Stimulated activated CD4-positive, alpha-beta T cell treated with anti-CD3 and anti-CD28 coated beads, Interleukin-1b, Interleukin-23, amount 100 ng/mL, for 1 hour (primary cell): ENCODE data around the gene RNF150.

Source experiments
- DNase-seq, 2 donors: peaks; one replicate each; pipeline ENCODE4 v3.0.0-alpha.2; 2020; ENCODE audit warnings: low read depth in 2 of 2

RNF150 gene

GRCh38 chr4:140925417-140925816, 207.9 kb downstream of the RNF150 start:
- no peak for DNase-seq

GRCh38 chr4:140924761-140925392, 208.4 kb downstream of the RNF150 start:
- DNase-seq: no peak

GRCh38 chr4:140906993-140907962, 226.0 kb downstream of the RNF150 start:
- DNase-seq: no peak

- no peak for DNase-seq
Measured at GRCh38 chr4:140904904-140905303, 228.4 kb downstream of the RNF150 start.

- DNase-seq: no peak
Measured at GRCh38 chr4:140903522-140904475, 229.5 kb downstream of the RNF150 start.

GRCh38 chr4:140901736-140902336, 231.4 kb downstream of the RNF150 start:
- no peak for DNase-seq

- no peak for DNase-seq
Measured at GRCh38 chr4:140893939-140894338, 239.3 kb downstream of the RNF150 start.

- no peak for DNase-seq
Measured at GRCh38 chr4:140888054-140888453, 245.2 kb downstream of the RNF150 start.

GRCh38 chr4:140887467-140887866, 245.8 kb downstream of the RNF150 start:
- no peak for DNase-seq

- no peak for DNase-seq
Measured at GRCh38 chr4:140884431-140885058, 248.7 kb downstream of the RNF150 start.

GRCh38 chr4:140877781-140878180, 255.5 kb downstream of the RNF150 start:
- DNase-seq: no peak

GRCh38 chr4:140876615-140877364, 256.5 kb downstream of the RNF150 start:
- DNase-seq: no peak

GRCh38 chr4:140875746-140876452, 257.4 kb downstream of the RNF150 start:
- no peak for DNase-seq

- no peak for DNase-seq
Measured at GRCh38 chr4:140874056-140874455, 259.2 kb downstream of the RNF150 start.

GRCh38 chr4:140871368-140871767, 261.9 kb downstream of the RNF150 start:
- no peak for DNase-seq

GRCh38 chr4:140870427-140870826, 262.8 kb downstream of the RNF150 start:
- no peak for DNase-seq

- DNase-seq: no peak
Measured at GRCh38 chr4:140869446-140869845, 263.8 kb downstream of the RNF150 start.

GRCh38 chr4:140867356-140867755, 265.9 kb downstream of the RNF150 start:
- DNase-seq: no peak

- DNase-seq: no peak
Measured at GRCh38 chr4:140866492-140867005, 266.7 kb downstream of the RNF150 start.
